SK-N-SH treated with all-trans-retinoic acid at 6 μM for 48 hours (cell line): ENCODE results near the gene FAM227B.

Experiments
- ESRRG ChIP-seq: fragments of 250-450 bp; sonication (Bioruptor Pico); IDR thresholded peaks from 2 replicates; pipeline ENCODE4 v1.6.1; 2021; ENCODE audit warnings: mild to moderate bottlenecking
- ISL1 ChIP-seq: fragments of 250-450 bp; sonication (Bioruptor Pico); IDR thresholded peaks from 2 replicates; pipeline ENCODE4 v2.1.2; 2022; ENCODE audit warnings: mild to moderate bottlenecking, moderate library complexity
- PPARA ChIP-seq: fragments of 250-450 bp; sonication (Bioruptor Pico); IDR thresholded peaks from 2 replicates; pipeline ENCODE4 v1.5.0; 2020; ENCODE audit warnings: mild to moderate bottlenecking, borderline replicate concordance
- ZFP30 ChIP-seq: fragments of 450-650 bp; formaldehyde crosslinking; IDR thresholded peaks from 2 replicates; pipeline ENCODE4 v1.5.0; 2022; ENCODE audit warnings: mild to moderate bottlenecking, moderate library complexity
- ZNF70 ChIP-seq: fragments of 450-650 bp; formaldehyde crosslinking; IDR thresholded peaks from 2 replicates; pipeline ENCODE4 v1.5.0; 2020; ENCODE audit warnings: mild to moderate bottlenecking, moderate library complexity
- TF ChIP-seq, protein P1 (sequence below): fragments of 250-450 bp; sonication (Bioruptor Pico); IDR thresholded peaks from 2 replicates; pipeline ENCODE4 v1.5.0; 2020; ENCODE audit warnings: mild to moderate bottlenecking, moderate library complexity
- TF ChIP-seq, protein P2 (sequence below): fragments of 250-450 bp; sonication (Bioruptor Pico); IDR thresholded peaks from 2 replicates; pipeline ENCODE4 v1.8.0; 2021; ENCODE audit warnings: low read depth, mild to moderate bottlenecking, moderate library complexity, borderline replicate concordance

DNA sequence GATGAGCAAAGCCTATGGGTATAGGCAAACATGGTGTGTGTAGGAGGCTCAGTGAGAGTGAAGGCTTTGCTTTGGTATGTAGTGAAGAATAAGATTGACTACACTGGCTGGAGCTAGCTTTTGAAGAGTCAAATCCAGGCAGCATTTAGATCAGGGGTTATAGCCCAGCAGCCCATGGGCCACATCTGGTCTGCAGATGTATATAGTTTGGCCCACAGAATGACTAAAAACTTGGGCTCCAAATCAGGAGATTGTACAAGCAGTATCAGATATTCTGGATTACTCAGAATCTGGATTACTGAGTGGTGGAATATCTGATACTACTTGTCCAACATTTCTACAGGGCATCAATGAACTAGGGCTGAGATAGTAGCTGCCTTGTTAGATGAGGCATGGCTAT, 290.5 kb downstream of the FAM227B start:
- no peak for TF ChIP-seq ZNF70 (CRISPR knock-in tag)
- no peak for TF ChIP-seq PPARA (CRISPR knock-in tag)
- no peak for TF ChIP-seq ISL1 (CRISPR knock-in tag)
- TF ChIP-seq ESRRG = no peak
- TF ChIP-seq, protein P1, sequence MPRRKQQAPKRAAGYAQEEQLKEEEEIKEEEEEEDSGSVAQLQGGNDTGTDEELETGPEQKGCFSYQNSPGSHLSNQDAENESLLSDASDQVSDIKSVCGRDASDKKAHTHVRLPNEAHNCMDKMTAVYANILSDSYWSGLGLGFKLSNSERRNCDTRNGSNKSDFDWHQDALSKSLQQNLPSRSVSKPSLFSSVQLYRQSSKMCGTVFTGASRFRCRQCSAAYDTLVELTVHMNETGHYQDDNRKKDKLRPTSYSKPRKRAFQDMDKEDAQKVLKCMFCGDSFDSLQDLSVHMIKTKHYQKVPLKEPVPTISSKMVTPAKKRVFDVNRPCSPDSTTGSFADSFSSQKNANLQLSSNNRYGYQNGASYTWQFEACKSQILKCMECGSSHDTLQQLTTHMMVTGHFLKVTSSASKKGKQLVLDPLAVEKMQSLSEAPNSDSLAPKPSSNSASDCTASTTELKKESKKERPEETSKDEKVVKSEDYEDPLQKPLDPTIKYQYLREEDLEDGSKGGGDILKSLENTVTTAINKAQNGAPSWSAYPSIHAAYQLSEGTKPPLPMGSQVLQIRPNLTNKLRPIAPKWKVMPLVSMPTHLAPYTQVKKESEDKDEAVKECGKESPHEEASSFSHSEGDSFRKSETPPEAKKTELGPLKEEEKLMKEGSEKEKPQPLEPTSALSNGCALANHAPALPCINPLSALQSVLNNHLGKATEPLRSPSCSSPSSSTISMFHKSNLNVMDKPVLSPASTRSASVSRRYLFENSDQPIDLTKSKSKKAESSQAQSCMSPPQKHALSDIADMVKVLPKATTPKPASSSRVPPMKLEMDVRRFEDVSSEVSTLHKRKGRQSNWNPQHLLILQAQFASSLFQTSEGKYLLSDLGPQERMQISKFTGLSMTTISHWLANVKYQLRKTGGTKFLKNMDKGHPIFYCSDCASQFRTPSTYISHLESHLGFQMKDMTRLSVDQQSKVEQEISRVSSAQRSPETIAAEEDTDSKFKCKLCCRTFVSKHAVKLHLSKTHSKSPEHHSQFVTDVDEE = no peak
- TF ChIP-seq, protein P2, sequence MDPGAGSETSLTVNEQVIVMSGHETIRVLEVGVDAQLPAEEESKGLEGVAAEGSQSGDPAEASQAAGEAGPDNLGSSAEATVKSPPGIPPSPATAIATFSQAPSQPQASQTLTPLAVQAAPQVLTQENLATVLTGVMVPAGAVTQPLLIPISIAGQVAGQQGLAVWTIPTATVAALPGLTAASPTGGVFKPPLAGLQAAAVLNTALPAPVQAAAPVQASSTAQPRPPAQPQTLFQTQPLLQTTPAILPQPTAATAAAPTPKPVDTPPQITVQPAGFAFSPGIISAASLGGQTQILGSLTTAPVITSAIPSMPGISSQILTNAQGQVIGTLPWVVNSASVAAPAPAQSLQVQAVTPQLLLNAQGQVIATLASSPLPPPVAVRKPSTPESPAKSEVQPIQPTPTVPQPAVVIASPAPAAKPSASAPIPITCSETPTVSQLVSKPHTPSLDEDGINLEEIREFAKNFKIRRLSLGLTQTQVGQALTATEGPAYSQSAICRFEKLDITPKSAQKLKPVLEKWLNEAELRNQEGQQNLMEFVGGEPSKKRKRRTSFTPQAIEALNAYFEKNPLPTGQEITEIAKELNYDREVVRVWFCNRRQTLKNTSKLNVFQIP (CRISPR knock-in tag) = no peak
- no peak for TF ChIP-seq ZFP30
